WI38 (cell line): ENCODE data around the gene DNMT3B.

Experiments used
- H3K4me3 ChIP-seq: 2 replicates; pipeline ENCODE4 v1.5.1; 2011; ENCODE audit warnings: low read depth, mild to moderate bottlenecking, control low read depth, low read length
- TF ChIP-seq, protein P1 (sequence below): IDR thresholded peaks from 2 replicates; pipeline ENCODE4 v1.5.1; 2012; ENCODE audit warnings: low read depth, mild to moderate bottlenecking, control low read depth, low read length

DNMT3B gene

DNA sequence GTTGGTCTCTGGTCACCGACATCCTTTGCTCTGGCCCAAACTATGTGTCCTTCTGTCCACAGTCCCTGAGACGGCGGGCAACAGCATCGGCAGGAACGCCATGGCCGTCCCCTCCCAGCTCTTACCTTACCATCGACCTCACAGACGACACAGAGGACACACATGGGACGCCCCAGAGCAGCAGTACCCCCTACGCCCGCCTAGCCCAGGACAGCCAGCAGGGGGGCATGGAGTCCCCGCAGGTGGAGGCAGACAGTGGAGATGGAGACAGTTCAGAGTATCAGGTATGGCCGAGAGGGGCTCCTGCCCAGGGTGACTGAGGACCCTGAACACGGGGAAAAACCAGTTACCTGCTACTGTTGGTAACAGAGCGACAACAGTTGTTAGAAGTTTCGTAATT is 25.0 kb downstream of the DNMT3B start:
- TF ChIP-seq, protein P1, sequence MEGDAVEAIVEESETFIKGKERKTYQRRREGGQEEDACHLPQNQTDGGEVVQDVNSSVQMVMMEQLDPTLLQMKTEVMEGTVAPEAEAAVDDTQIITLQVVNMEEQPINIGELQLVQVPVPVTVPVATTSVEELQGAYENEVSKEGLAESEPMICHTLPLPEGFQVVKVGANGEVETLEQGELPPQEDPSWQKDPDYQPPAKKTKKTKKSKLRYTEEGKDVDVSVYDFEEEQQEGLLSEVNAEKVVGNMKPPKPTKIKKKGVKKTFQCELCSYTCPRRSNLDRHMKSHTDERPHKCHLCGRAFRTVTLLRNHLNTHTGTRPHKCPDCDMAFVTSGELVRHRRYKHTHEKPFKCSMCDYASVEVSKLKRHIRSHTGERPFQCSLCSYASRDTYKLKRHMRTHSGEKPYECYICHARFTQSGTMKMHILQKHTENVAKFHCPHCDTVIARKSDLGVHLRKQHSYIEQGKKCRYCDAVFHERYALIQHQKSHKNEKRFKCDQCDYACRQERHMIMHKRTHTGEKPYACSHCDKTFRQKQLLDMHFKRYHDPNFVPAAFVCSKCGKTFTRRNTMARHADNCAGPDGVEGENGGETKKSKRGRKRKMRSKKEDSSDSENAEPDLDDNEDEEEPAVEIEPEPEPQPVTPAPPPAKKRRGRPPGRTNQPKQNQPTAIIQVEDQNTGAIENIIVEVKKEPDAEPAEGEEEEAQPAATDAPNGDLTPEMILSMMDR, result no peak
- H3K4me3 ChIP-seq, result no peak overlapping the region

DNA sequence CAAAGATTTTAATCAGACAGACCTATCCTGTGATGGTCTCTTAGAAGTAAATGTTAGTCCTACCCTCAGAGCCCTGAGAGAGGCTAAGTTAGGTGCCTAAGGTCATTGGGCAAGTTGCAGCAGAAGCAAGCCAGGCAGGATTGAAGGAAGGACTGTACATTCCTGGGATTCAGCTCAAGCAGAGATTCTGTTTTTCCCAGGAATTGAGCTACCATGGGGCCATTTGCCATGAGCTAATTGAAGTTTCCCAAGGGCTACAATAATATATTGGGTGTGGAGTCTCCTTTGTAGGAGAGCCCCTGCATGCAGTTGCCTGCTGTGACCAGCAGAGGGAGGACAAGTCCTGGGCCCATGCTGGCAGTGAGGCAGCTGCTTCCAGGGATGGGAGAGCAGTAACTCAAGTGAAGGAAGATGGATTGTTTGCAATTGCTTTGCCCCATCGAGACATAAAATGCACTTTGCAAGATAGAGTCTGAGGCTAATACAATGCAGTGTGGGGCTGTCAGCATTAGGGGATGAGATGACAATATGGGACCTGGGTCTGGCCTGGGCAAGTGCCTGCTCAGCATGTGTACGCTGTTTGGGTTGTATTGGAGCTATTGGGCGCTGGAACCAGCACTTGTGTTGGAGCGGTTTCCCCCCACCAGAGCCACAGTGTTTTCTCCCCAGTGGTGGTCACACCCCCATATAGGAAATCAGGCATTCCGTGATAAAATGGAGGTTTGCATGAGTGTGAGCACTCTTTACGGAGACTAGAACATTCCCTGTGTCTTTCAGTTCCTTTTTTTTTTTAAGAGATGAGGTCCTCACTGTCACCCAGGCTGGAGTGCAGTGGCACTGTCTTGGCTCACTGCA is 27.9 kb downstream of the DNMT3B start:
- TF ChIP-seq, protein P1, result peak; percentile 100
- no peak overlapping the region for H3K4me3 ChIP-seq

DNA sequence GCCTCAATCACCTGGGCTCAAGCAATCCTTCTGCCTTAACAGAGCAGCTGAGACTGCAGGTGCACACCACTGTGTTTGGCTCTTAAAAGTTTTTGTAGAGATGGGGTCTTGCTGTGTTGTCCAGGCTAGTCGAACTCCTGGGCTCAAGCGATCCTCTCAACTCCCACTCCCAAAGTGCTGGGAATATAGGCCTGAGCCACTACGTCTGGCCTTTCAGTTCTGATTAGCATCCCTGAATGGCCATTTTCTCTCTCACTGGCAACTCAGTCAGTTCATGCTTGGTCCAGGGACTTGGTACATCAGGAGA is 28.5 kb downstream of the DNMT3B start:
- no peak overlapping the region for H3K4me3 ChIP-seq

DNA sequence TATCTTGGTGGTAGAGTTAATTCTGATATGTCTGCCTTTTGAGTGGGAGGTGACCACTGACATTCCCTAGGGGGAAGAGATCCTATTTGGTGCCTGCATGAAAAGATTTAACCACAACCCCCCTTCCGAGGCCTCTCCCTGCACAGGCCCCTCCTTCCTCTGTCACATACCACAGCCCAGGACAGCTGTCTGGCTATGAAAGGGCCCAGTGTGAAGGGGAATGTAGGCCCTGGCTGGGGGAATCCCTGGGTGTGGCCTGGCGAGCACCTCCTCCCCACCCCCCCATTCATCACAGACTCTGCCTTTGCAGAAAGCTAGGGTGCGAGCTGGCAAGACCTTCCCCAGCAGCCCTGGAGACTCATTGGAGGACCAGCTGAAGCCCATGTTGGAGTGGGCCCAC is 30.1 kb downstream of the DNMT3B start:
- H3K4me3 ChIP-seq, result no peak overlapping the region
- TF ChIP-seq, protein P1, result no peak

More for the DNA sequence above, 28.5 kb downstream of the DNMT3B start:
- TF ChIP-seq, protein P1, result no peak

DNA sequence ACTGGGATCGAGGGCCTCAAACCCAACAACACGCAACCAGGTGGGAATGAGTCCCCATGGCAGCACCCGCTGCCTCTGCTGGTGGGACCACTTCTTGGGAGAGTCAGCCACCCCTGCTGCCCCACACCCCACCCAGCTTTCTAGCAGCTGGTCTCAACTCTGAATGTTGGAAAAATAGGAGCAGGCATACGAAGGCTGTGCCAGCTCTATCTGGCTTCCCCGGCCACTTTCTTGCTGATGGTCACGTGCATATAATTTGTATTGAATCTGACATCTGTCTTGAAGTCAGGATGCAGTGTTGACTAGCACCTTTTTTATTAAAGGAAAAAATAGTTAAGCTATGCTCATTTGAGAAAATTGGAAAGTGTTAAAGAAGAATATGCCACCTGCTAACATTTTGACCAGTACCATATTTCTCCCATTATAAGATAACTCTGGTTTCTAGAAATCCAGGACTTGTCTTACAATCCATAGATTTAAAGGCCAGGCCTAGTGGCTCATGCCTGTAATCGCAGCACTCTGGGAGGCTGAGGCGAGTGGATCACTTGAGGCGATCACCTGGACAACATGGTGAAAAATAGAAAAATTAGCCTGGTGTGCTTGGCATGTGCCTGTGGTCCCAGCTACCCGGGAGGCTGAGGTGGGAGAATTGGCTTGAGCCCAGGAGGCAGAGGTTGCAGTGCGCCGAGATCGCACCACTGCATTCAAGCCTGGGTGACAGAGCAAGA is 30.7 kb downstream of the DNMT3B start:
- TF ChIP-seq, protein P1, result no peak
- H3K4me3 ChIP-seq, result no peak overlapping the region

DNA sequence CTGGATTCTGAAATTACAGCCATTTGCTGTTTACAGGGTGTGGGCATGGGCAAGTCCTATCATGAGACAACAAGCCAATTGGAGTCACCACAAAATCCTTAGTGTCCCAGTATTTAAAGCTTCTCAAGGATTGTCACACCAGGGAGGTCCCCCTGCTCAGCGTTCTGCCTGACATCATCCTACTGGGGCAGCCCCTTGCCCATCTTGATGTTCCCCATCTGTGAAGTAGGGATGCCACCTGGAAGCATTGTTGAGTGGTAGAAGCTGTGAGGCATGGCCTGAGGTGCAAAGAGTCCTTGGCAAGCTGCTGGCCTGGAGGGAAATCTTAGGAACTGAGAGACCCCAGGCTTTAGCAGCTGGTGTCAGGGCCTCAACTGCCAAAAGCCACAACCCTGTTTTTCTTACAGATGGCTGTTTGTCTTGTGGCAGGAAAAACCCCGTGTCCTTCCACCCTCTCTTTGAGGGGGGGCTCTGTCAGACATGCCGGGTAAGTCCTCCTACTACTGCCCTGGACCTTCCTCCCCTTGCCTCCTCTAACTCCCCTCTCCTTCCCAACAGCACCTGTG is 34.3 kb downstream of the DNMT3B start:
- H3K4me3 ChIP-seq, result no peak overlapping the region

More for the DNA sequence above, 34.3 kb downstream of the DNMT3B start:
- TF ChIP-seq, protein P1, result no peak
